ENCODE measurements around the gene DEGS1. TPM values are rescaled to one million over a fixed set of nuclear protein-coding genes. Genes with fewer than 3 reads are reported as not detected.

DEGS1 gene
- total RNA-seq, 1 donor from 2014 or later: 88.1 TPM

DNA sequence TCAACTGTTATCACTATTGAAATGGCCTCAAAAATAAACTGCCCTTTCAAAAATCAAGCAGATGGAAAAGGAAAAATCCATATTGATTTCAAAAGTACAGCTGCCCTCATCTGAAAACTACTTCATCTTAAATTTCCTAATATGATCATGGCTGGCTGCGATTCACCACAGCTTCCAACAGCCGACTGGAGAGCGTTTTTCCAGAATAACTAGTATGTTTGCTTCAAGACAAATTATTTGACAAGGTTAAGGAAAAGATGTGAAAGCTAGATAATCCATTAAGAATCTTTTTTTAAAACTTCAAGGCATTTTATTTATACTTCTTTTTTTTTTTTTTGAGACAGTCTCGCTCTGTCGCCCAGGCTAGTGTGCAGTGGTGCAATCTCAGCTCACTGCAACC, 4.1 kb upstream of the DEGS1 start:
- H3K9me3 Mint-ChIP-seq (ENCODE audit: unreplicated experiment): no peaks in the 10 kb centered on the region
- H3K36me3 Mint-ChIP-seq (ENCODE audit: low read depth, unreplicated experiment): no peaks in the 10 kb centered on the region
- no peaks in the 10 kb centered on the region for H3K27me3 Mint-ChIP-seq (ENCODE audit: unreplicated experiment)
- H3K4me1 Mint-ChIP-seq (ENCODE audit: unreplicated experiment): peaks cover 7% of the 10 kb centered on the region
- DNase-seq (ENCODE audit: low spot score): no peak
- TF ChIP-seq, protein P1, sequence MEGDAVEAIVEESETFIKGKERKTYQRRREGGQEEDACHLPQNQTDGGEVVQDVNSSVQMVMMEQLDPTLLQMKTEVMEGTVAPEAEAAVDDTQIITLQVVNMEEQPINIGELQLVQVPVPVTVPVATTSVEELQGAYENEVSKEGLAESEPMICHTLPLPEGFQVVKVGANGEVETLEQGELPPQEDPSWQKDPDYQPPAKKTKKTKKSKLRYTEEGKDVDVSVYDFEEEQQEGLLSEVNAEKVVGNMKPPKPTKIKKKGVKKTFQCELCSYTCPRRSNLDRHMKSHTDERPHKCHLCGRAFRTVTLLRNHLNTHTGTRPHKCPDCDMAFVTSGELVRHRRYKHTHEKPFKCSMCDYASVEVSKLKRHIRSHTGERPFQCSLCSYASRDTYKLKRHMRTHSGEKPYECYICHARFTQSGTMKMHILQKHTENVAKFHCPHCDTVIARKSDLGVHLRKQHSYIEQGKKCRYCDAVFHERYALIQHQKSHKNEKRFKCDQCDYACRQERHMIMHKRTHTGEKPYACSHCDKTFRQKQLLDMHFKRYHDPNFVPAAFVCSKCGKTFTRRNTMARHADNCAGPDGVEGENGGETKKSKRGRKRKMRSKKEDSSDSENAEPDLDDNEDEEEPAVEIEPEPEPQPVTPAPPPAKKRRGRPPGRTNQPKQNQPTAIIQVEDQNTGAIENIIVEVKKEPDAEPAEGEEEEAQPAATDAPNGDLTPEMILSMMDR (IDR thresholded peaks at IDR 0.05; ENCODE audit: unreplicated experiment): no peak
- no peak overlapping the region for H3K27ac Mint-ChIP-seq (ENCODE audit: unreplicated experiment)
- H3K4me3 Mint-ChIP-seq (ENCODE audit: unreplicated experiment): no peak overlapping the region

DNA sequence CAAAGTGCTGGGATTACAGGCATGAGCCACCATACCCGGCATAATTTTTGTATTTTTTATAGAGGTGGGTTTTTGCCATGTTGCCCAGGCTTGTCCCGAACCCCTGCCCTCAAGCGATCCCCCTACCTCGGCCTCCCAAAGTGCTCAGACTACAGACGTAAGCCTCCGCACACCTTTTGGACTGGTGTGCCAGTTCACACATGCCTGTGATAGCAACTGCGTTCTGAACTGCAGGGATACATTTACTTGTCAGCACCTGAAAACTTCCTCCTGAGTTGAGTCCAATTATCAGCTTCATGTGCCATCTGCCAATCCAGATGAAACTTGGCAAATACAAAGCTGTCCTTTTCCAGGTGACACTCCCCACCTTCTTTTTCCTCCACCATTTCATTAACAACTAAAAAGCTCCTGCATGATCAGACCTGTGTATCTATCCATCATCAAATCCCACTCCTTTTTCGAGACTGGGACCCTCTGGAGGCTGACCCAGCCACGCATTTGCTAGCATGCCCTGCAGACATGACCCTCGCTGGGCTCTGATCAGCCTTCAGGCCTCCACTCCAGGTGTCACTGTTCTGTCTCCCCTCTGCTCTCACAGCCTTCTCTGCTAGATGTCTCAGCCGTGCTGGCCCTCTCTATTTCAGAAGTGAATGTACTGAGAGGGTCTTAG, 2.1 kb upstream of the DEGS1 start:
- Mint-ChIP-seq H3K4me1 (ENCODE audit: unreplicated experiment) (peaks cover 14% of the 10 kb centered on the region), H3K4me3 (ENCODE audit: unreplicated experiment) (no peak overlapping the region), H3K36me3 (ENCODE audit: low read depth, unreplicated experiment) (peaks cover 11% of the 10 kb centered on the region), H3K27ac (ENCODE audit: unreplicated experiment) (peak overlapping the region; percentile 1), H3K27me3 (ENCODE audit: unreplicated experiment) (peaks cover 6% of the 10 kb centered on the region), H3K9me3 (ENCODE audit: unreplicated experiment) (no peaks in the 10 kb centered on the region)
- DNase-seq (ENCODE audit: low spot score): no peak
- TF ChIP-seq, protein P1 (IDR thresholded peaks at IDR 0.05; ENCODE audit: unreplicated experiment): no peak

DNA sequence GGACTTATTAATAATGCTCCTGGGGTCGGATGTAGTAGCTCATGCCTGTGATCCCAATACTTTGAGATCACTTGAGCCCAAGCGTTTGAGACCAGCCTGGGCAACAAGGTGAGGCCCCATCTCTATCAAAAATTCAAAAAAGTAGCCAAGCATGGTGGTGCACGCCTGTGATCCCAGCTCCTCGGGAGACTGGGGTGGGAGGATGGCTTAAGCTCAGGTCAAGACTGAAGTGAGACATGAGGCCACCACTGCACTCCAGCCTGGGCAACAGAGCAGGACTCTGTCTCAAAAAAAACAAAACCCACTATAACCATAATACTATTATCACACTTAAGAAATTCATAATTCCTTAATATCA, 1.6 kb upstream of the DEGS1 start:
- peaks cover 14% of the 10 kb centered on the region for H3K4me1 Mint-ChIP-seq (ENCODE audit: unreplicated experiment)
- peaks cover 11% of the 10 kb centered on the region for H3K36me3 Mint-ChIP-seq (ENCODE audit: low read depth, unreplicated experiment)
- no peak for DNase-seq (ENCODE audit: low spot score)
- TF ChIP-seq, protein P1 (IDR thresholded peaks at IDR 0.05; ENCODE audit: unreplicated experiment): no peak
- H3K9me3 Mint-ChIP-seq (ENCODE audit: unreplicated experiment): no peaks in the 10 kb centered on the region
- H3K4me3 Mint-ChIP-seq (ENCODE audit: unreplicated experiment): peak overlapping the region; percentile 82
- peak overlapping the region; percentile 1 for H3K27ac Mint-ChIP-seq (ENCODE audit: unreplicated experiment)
- H3K27me3 Mint-ChIP-seq (ENCODE audit: unreplicated experiment): peaks cover 6% of the 10 kb centered on the region

DNA sequence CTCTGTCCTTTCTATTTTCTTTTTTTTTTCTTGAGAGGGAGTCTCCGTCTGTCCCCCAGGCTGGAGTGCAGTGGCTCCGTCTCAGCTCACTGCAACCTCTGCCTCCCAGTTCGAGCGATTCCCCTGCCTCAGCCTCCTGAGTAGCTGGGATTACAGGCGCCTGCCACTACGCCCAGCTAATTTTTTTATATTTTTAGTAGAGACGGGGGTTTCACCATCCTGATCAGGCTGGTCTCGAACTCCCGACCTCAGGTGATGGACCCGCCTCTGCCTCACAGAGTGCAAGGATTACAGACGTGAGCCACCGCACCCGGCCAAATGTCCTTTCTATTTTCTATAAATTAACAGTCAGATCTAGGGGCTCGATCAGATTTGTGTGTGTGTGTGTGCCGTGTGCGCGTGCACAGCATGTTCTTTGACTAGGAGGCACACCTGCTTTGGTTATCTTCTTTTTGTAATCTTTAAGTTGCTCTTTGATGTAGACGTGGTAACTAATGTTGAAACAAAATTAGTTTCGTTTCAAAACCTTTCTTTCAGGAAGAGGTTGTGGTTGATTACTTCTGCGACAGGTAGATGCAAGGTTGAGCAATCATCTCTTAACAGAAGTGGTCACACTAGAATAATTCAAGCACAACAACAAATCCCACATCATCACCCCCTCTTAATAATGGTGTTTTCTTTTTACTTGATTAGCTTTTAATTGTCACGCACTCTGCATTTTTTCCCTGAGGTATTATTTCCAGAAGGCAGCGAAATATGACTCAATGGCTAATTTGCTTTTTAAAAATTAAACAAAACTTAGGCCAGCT, 779 bp upstream of the DEGS1 start:
- DNase-seq (ENCODE audit: low spot score): no peak
- H3K9me3 Mint-ChIP-seq (ENCODE audit: unreplicated experiment): no peaks in the 10 kb centered on the region
- H3K27me3 Mint-ChIP-seq (ENCODE audit: unreplicated experiment): peaks cover 6% of the 10 kb centered on the region
- TF ChIP-seq, protein P1 (IDR thresholded peaks at IDR 0.05; ENCODE audit: unreplicated experiment): no peak
- H3K4me1 Mint-ChIP-seq (ENCODE audit: unreplicated experiment): peaks cover 14% of the 10 kb centered on the region
- peak overlapping the region; percentile 40 for H3K27ac Mint-ChIP-seq (ENCODE audit: unreplicated experiment)
- peak overlapping the region; percentile 84 for H3K4me3 Mint-ChIP-seq (ENCODE audit: unreplicated experiment)
- H3K36me3 Mint-ChIP-seq (ENCODE audit: low read depth, unreplicated experiment): peaks cover 11% of the 10 kb centered on the region
